Fibroblast of pulmonary artery (primary cell): ENCODE results near the gene POLG.

Experiments
- DNase-seq: peaks from one replicate; pipeline ENCODE4 v3.0.0-alpha.2; 2010; ENCODE audit warnings: low read depth
- H3K4me3 ChIP-seq: replicated peaks from 2 replicates; pipeline ENCODE4 v1.5.1; 2011; ENCODE audit warnings: low read depth, mild to moderate bottlenecking, control low read depth, low read length, moderate library complexity
- CTCF ChIP-seq: IDR thresholded peaks from 2 replicates; pipeline ENCODE4 v1.5.1; 2011; ENCODE audit warnings: mild to moderate bottlenecking, control low read depth, low read length, inconsistent platforms; ENCODE audit errors: missing control alignments

POLG gene

GRCh38 chr15:89379251-89379695, 44.6 kb upstream of the POLG start:
- no peak overlapping the region for H3K4me3 ChIP-seq
- no peak for DNase-seq
- TF ChIP-seq CTCF: no peak

GRCh38 chr15:89378296-89379151, 43.9 kb upstream of the POLG start:
- H3K4me3 ChIP-seq: no peak overlapping the region
- no peak for DNase-seq
- TF ChIP-seq CTCF: no peak

GRCh38 chr15:89377842-89378295, 43.2 kb upstream of the POLG start:
- TF ChIP-seq CTCF: no peak
- DNase-seq: no peak
- H3K4me3 ChIP-seq: no peak overlapping the region

- DNase-seq: no peak
- TF ChIP-seq CTCF: no peak
- H3K4me3 ChIP-seq: no peak overlapping the region
Measured at GRCh38 chr15:89377024-89377841, 42.6 kb upstream of the POLG start.

GRCh38 chr15:89376388-89376787, 41.8 kb upstream of the POLG start:
- no peak overlapping the region for H3K4me3 ChIP-seq
- no peak for DNase-seq
- no peak for TF ChIP-seq CTCF

- TF ChIP-seq CTCF: no peak
- no peak for DNase-seq
- H3K4me3 ChIP-seq: no peak overlapping the region
Measured at GRCh38 chr15:89375093-89376005, 40.7 kb upstream of the POLG start.
